Measurements from ENCODE around the gene SYT7.

The SYT7 gene

GRCh38 chr11:61599968-61600710 is 19.3 kb upstream of the SYT7 start:
- in situ Hi-C loops (cut with MboI; ENCODE audit: low sequenced_read_pairs, unreplicated experiment), result no loop called here
- no peak for DNase-seq (ENCODE audit: low spot score)
- TF ChIP-seq CTCF (IDR thresholded peaks at IDR 0.05; ENCODE audit: borderline replicate concordance, control extremely low read depth, extremely low read depth, insufficient read depth, missing control alignments), result no peak

- in situ Hi-C loops (cut with MboI; ENCODE audit: low sequenced_read_pairs, unreplicated experiment), result no loop called here
- no peak for TF ChIP-seq CTCF (IDR thresholded peaks at IDR 0.05; ENCODE audit: borderline replicate concordance, control extremely low read depth, extremely low read depth, insufficient read depth, missing control alignments)
- DNase-seq (ENCODE audit: low spot score), result no peak
These were observed 18.3 kb upstream of the SYT7 start for GRCh38 chr11:61598886-61599868.

GRCh38 chr11:61598374-61598773 is 17.5 kb upstream of the SYT7 start:
- no peak for DNase-seq (ENCODE audit: low spot score)
- in situ Hi-C loops (cut with MboI; ENCODE audit: low sequenced_read_pairs, unreplicated experiment), result no loop called here

GRCh38 chr11:61596990-61597389 is 16.1 kb upstream of the SYT7 start:
- TF ChIP-seq CTCF (IDR thresholded peaks at IDR 0.05; ENCODE audit: borderline replicate concordance, control extremely low read depth, extremely low read depth, insufficient read depth, missing control alignments), result no peak
- no peak for DNase-seq (ENCODE audit: low spot score)
- in situ Hi-C loops (cut with MboI; ENCODE audit: low sequenced_read_pairs, unreplicated experiment), result no loop called here

More at GRCh38 chr11:61598374-61598773, 17.5 kb upstream of the SYT7 start:
- TF ChIP-seq CTCF (IDR thresholded peaks at IDR 0.05; ENCODE audit: borderline replicate concordance, control extremely low read depth, extremely low read depth, insufficient read depth, missing control alignments), result no peak

GRCh38 chr11:61596542-61596941 is 15.7 kb upstream of the SYT7 start:
- DNase-seq (ENCODE audit: low spot score), result no peak
- in situ Hi-C loops (cut with MboI; ENCODE audit: low sequenced_read_pairs, unreplicated experiment), result no loop called here
- no peak for TF ChIP-seq CTCF (IDR thresholded peaks at IDR 0.05; ENCODE audit: borderline replicate concordance, control extremely low read depth, extremely low read depth, insufficient read depth, missing control alignments)

GRCh38 chr11:61594907-61595257 is 14.0 kb upstream of the SYT7 start:
- no peak for DNase-seq (ENCODE audit: low spot score)
- in situ Hi-C loops (cut with MboI; ENCODE audit: low sequenced_read_pairs, unreplicated experiment), result no loop called here
- no peak for TF ChIP-seq CTCF (IDR thresholded peaks at IDR 0.05; ENCODE audit: borderline replicate concordance, control extremely low read depth, extremely low read depth, insufficient read depth, missing control alignments)

All from GM13976 (cell line).